HG03175 (cell line): ENCODE measurements around the gene PLCD3.

Source experiments
- ATAC-seq: cut with Tn5 transposase; IDR thresholded peaks from one replicate; pipeline ENCODE4 v1.9.1; 2021; ENCODE audit warnings: mild to moderate bottlenecking, moderate library complexity; ENCODE audit not compliant: unreplicated experiment

PLCD3 gene

DNA sequence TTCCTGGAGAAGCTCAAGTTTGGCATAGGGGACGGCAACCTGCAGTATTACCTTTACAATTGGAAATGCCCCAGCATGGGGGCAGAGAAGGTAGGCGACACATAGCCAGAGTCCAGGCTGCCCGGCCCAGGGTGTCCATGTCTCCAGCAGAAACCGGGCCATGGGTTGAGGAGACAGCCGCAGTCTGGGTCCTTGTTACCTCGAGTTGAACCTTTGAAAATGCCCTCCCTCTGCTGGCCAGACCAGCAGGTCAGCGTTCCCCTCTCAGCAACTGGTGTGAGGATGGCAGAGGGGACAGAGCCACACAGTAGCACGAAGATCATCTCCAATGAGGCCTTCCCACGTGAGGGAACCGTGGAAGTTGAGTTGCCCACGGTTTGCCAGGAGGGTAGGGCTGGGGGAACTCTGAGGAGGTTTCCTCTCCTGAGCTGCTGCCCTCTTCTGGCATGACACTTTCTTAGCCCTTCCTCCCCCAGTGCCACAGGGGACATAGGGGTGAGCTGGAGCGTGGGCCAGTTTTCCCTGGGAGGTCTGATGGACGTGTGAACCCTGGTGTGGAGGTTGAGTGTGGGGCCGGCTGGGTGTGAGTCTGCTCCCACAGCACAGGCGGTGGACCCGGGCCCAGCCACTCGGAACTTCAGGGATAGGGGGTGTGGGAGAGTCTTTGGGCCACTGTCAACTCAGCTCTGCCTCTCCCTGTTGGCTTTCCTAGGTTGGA lies 27.2 kb downstream of the PLCD3 start:
- no peak for ATAC-seq

DNA sequence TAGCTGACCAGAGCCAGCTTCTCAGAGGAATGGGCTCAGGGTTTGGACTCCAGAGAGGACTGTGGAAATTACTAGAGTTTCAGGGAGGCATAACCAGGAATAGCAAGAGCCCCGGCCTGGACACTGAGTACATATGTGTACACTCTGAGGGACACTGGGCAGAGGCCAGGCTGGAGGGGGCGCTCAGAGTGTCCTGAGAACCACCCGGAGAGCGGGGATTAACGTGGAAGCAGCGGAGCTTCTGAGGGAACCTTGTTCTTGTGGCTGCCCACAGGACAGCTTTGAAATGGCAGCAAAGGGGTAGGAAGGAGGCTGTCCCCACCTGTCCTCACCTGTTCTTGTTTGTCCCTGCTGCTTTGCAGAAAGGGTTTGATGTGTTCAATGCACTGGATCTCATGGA lies 27.8 kb downstream of the PLCD3 start:
- no peak for ATAC-seq

DNA sequence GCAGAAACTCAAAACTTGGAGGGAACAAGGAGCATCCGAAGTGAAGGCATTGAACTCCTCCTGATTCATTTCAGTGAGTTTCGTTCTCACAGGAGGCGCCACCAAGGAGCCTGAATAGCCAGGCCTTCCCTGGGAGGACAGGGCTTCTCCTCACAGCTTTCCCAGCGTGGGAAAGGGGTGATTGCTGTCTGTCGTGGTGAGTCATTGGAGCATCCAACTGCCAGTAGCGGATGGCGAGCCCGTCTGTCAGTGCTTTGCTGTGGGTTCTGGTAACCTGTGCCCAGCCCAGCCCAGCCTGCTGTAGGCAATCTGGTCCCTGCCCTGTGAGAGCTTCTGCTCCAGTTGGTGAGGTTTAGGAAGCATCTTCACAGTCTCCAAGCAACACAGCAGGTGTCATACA lies 28.3 kb downstream of the PLCD3 start:
- no peak for ATAC-seq

DNA sequence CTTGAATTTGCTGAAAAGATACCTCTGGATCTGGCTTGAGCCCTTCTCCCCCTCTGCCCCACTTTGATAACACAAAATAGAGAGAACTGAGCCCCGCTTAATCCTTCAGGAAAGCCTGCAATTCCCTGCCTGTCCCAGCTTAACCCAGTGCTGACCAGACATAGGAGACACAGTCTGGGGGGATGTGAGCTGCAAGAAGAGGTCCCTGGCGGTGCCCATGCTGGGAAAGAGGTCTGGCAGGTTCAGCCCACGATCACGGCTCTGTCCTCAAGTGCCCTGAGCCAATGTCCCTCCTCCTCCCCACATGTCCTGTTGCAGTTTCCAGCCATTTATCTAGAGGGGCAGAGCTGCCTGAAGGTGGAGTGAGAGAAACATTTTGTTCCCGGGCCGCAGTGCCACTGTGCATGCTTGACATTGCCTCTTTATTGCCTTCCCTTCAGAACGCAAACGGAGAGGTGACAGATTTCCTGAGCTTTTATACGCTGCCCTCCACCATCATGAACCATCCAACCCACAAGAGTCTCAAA lies 29.0 kb downstream of the PLCD3 start:
- ATAC-seq = no peak

DNA sequence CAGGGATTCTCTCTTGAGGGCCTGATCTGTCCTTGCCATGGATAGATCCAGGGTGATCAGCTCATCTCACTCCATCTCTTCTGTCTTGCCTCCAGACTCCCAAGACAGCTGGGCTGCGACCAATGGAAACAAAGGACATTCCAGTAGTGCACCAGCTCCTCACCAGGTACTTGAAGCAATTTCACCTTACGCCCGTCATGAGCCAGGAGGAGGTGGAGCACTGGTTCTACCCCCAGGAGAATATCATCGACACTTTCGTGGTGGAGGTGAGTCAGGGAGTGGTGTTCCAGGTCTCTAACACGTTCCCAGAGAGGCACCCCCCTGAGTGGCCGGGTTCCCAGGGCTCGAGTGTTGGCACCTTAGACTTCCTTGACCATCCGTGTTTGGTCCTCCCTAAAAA lies 29.5 kb downstream of the PLCD3 start:
- ATAC-seq = no peak

DNA sequence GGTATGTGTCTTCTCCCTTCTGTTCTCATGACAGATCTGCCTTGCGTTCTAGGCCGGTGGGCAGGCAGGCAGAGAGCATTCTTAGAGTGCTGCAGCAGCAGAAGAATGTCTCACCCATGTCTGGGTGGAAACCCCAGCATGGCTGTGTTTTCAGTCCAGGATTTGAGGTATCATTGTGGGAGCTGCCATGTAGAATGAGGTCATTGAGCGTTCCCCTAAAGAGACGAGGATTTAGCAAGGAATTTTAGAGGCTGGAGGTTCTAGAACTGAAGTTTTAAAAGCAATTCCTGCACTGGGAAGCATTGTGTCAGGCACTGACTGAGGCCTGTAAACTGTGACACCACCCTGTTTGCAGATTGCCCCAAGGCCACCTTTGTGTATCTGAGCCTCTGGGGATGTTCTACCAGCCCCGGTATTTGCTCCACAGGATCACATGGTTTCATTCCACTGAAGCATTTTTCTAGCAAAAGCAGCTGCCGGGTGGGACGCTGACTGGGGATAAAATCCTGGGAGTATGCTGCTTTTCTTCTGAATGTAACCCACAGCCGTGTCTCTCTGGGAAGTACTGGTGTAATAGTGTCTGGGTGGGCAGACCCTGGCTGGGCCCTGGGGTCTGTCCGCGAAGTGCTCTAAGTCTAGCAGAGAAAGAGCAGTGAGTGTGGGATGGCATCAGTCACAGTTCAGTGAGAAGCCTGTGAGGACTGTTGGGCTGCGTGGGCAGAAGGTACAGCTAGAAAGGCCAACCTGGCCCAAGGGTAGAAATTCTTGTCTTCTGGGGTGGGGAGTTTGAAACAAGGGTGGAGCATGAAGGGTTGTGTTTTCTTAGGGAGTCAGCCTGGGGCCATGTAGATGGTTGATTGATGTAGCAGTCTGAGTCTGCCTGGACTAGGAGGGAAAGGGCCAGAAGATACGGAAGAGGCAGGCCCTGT lies 30.2 kb downstream of the PLCD3 start:
- ATAC-seq = no peak

DNA sequence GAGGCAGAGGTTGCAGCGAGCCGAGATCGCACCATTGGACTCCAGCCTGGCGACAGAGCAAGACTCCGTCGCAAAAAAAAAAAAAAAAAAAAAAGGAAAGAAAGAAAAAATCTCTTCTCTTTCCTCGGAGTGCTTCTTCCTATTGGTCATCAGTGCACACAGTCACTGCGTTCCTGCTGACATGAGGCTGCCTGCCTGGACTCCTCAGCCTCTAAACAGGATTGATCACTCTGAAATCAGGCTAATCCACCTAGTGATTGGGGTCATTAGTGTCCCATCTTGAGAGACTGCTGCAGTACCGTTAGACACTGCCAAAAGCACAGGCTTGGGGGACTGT lies 30.8 kb downstream of the PLCD3 start:
- ATAC-seq = no peak

DNA sequence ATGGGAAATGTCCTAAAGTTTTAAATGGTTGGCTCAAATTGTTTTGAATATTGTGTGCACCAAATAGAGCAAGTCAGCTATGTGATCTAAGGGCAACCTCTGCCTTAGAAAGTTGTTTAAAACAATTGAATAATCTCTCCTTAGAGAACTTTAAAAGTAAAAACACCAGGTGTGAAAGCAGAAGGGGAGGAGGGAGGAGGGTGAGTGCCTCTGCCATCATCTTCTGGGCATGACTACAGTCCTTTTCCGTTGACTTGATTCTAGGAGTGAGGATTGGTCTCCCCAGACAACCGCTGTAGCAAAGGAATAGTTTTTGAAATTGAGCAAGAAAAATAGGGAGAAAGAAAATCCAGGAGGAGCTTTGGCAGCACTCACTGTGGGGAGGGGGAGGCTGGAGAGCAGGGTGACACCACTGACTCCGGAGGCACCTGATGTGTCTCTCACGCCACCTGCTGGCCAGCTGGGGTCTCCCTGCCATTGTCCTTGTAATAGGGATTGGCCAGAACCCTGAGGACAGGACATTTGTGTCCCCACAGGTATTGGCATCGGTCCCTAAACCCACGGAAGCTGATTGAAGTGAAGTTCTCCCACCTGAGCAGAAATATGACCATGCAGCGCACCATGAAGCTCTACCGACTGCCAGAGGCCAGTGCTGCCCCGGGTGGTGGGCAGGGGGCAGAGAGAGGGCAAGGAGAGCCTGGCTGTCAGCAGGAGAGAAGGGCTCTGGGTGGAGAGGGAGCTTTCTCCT lies 33.3 kb downstream of the PLCD3 start:
- no peak for ATAC-seq

DNA sequence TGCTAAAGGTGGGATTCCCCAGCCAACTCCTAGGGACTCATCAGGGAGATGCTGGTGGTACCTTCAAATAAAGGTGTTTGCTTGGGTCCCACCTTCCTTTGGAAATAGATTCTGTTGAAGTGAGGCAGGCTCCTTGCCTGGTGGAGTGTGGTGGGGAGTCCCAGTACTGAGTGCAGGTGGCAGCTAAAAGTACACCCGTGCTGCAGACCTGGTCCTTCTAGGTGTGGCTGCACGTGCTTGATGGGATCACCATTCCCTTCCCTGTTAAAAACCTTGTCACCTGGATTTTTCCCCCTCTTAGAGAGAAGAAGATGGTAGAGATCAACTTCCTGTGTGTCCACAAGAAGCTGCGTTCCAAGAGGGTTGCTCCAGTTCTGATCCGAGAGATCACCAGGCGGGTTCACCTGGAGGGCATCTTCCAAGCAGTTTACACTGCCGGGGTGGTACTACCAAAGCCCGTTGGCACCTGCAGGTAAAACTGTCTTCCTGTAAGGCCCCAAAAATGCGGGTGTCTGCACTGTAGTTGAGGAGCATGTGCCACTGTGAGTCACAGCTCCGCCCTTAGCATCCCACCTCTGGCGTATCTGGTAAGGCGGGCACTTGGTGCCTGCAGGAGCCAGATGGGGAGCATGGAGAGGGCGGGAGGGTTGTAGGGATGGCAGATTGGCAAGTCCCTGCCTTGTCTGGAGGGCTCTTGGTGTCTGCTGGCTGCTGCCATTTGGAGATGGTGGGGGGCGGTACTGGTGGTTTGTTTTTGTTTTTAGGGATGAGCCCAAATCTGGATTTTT lies 34.0 kb downstream of the PLCD3 start:
- ATAC-seq = no peak

DNA sequence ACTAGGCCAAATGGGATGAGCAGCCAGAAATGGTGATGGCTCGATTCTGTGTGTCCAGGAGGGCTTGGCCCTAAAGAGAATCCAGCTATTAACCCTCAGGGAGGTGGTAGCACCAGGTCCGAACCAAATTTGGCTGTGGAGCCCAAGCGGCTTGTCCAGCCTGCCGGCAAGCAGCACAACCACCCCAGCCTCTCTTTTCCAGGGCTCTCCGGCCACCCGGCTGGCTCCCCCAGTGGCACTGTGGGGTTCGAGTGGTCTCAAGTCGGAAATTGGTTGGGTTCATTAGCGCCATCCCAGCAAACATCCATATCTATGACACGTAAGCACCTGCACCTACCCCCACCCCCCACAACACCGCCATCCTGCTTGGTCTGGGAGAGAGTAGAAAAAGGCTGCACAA lies 35.4 kb downstream of the PLCD3 start:
- ATAC-seq = no peak

DNA sequence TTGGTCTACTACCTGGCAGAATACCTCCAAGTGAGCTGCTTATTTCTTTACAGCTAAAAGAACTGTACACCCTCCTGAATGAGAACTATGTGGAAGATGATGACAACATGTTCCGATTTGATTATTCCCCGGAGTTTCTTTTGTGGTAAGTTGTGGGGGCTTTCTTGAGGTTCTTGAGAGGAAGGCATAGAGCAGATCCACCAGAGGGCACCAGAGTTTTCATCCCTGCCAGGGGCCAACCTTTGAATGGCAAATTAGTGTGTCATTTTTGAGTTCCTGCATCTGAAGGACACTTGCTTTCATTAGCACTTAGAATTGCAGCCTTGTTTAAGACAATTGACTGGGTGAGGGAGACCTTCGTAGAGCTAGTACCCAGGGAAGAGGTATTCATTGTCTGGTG lies 36.2 kb downstream of the PLCD3 start:
- no peak for ATAC-seq

DNA sequence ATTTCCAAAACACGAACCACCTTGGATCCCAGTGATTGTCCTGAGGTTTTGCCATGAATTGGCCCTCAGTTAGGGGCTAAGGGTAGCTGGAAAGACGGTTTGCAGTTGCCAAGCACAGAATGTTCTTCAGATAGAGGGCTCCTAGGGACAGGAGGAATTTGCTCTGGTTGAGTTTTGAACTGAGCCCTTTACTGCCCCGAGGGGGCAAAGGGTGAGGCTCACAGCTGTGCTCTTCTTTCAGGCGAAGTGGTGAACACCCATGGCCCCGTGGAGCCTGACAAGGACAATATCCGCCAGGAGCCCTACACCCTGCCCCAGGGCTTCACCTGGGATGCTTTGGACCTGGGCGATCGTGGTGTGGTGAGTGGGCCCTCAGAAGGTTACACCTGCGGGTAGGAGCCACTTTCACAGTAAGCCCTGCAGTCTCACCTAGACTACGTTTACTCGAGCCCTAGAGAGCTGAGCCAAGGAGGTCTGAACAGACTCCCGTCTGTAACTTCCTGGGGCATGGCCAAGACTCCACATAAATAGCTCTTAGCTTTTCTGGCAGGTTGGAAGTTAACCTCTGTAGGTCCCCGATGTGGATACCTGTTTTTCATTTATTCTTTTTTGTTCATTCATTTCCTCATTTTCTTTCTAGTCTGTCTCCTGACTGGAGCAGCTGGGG lies 38.7 kb downstream of the PLCD3 start:
- ATAC-seq = no peak

DNA sequence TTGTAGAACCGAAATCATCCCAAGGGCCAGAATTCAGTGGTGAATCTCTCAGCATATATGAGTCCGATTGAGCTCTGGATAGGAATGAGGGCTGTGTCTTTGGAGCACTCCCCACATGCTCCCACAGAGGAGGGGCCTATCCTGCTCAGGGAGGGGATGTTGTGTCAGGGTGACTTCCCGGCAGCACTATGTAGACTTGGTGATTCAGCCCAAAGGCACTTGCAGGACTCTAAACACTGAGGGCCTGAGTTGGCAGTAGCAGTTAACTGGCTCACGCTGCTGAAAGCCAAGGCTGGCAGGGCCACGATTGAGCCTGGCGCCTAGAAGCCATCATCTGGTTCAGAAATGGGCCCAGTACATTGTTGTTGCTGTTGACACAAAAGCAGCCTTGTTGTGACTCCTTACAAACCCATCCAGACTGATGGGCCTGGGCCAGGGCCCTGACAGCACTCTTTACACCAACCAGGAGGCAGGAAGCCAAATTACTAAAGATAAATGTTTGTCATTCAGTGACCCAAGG lies 39.3 kb downstream of the PLCD3 start:
- ATAC-seq = no peak

DNA sequence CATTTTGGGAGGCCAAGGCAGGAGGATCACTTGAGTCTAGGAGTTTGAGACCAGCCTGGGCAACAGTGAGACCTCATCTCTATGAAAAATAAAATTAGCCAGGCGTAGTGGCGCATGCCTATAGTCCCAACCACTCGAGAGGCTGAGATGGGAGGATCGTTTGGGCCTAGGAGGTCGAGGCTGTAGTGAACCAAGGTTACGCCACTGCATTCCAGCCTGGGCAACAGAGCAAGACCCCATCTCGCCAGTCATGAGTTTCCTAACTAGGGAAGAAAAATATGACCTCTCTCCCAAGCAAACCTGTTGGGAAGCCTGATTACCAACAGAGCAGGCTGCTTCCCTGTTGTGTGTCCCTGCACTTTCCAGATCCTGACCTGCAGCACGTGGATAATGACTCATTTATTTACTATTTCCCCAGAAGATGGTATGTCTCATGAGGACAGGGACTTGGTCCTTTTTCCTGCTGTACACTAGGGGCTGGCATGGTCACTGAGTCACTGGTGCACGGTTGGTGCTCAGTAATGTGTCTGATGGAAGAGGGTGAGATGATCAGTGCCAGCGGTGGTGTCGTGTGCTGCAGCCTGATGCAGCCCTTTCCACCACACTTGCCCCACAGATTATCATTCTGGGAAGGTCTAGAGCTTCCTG lies 40.4 kb downstream of the PLCD3 start:
- ATAC-seq = no peak

DNA sequence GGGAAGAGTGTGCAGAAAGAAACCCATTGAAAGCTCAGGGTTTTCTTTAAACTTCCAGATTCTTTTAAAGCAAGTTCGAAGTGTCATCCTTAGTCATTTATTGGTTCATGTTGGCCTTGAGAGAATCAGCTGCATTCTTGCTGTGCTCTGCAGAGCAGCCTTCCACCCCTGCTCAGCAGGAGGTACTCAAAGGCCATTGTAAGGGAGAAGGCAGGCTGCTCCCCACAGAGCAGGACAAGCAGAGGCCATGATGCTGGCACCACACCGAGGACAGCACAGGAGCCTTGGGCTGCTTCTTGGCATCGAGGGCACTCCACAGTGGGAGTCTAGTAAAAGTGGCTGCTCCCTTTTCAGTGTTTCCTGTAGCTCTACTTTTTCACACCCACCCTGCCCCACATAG lies 41.6 kb downstream of the PLCD3 start:
- no peak for ATAC-seq

DNA sequence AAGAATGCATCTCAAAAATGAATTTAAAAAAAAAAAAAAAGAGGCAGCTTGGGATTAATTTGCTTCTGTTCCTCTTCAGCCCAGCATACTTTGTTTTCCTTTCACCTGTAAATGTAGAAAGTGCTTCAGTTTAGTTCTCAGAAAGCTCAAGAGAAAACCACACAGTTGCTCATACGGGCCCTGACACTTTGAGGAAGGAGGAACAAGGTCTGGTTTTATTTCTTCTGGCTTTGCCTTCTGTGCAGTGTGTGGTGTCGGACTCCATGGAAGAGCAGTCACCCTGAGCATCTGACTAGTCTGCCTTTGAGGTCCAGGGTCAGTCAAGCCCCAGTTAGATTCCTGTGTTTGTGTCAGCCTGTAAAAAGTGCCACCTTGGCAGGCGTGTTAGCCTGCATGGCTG lies 43.6 kb downstream of the PLCD3 start:
- no peak for ATAC-seq

DNA sequence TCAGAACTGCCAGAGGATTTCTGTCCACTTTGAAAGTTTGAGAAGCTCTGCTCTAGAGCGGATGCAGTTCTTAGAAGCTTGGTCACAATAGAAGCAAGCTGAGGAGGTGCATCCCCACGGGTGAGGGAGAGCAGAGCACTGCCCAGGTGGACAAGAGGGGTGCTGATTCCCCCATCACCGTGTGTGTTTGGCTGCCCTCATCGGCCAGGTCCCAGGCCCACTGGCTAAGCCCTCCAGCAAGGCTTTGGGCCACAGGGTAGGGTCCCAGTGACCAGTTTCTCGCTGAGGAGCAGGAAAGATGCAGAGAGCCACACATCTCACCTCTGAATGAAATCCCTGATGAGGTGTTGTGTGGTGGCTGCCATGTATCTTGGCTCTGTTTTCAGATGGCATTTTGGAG lies 44.3 kb downstream of the PLCD3 start:
- no peak for ATAC-seq

DNA sequence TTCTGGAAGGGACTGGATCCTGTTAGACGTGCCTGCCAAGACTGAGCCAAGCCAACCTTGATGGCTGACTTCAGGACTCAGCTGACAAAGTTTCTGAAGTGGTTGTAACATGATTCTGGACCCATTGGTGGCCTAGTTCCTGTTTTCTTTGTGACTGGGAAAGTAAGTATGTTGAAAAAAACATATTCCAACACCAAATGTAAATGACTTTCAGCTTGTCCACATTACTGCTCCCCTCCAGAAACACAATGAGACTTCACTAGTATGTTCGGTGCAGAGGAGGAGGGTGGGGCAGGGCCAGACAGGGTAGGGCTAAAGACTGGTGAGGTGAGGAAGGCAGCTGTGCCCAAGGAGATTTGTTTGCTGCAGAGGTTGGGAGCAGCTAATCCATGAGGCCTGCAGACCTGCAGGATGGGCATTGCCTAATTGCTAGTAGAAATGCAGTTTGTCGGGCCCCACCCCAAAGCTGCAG lies 44.8 kb downstream of the PLCD3 start:
- no peak for ATAC-seq

DNA sequence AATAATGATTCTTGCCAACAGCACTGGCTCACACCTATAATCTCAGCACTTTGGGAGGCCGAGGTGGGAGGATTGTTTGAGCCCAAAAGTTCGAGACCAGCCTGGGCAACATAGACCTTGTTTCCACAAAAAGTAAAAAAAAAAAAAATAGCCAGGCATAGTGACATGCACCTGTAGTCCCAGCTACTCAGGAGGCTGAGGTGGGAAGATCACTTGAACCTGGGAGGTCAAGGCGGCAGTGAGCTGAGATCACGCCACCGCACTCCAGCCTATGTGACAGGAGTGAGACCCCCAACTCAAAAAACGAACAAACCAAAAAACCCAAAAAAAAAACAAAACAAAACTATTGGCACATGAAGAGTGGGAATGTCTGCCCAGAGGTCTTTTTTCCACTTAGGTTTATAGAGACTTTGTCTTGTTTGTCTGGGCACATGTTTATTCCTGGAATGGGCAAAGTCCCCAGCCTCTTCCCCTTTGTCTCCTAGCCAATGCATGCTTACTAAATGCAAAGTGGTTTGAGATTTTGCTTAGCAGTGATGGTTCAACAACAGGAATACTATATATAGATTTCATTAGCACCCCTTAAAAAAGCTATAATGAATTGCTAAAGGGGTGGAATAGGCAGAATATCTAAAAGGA lies 45.3 kb downstream of the PLCD3 start:
- ATAC-seq = no peak
